ENCODE measurements around the gene CCDC71. TPM values are rescaled to one million over a fixed set of nuclear protein-coding genes. Genes with fewer than 3 reads are reported as not detected.

Gene CCDC71
- total RNA-seq, 1 donor from 2014 or later, result 20.7 TPM

Other genes with a start within 250 kb of the CCDC71 start
- gene ARIH2, start 247.5 kb downstream of the CCDC71 start, total RNA-seq, result 88.9 TPM
- 40.1 TPM for gene P4HTM, start 176.1 kb downstream of the CCDC71 start, total RNA-seq
- 149 TPM for gene WDR6, start 158.9 kb downstream of the CCDC71 start, total RNA-seq
- gene DALRD3, start 147.8 kb downstream of the CCDC71 start, total RNA-seq, result 18.7 TPM
- gene NDUFAF3, start 144.2 kb downstream of the CCDC71 start, total RNA-seq, result 75.1 TPM
- gene IMPDH2, start 136.9 kb downstream of the CCDC71 start, total RNA-seq, result 121 TPM
- 101 TPM for gene QRICH1, start 72.3 kb downstream of the CCDC71 start, total RNA-seq
- gene QARS1, start 61.6 kb downstream of the CCDC71 start, total RNA-seq, result 123 TPM
- gene USP19, start 45.5 kb downstream of the CCDC71 start, total RNA-seq, result 55.7 TPM
- gene LAMB2, start 33.3 kb downstream of the CCDC71 start, total RNA-seq, result 515 TPM
- 32.5 TPM for gene KLHDC8B, start 5.3 kb upstream of the CCDC71 start, total RNA-seq
- 6.7 TPM for gene C3orf62, start 110.9 kb upstream of the CCDC71 start, total RNA-seq
- 83.2 TPM for gene USP4, start 173.7 kb upstream of the CCDC71 start, total RNA-seq
- 142 TPM for gene GPX1, start 192.0 kb upstream of the CCDC71 start, total RNA-seq
- 485 TPM for gene RHOA, start 245.6 kb upstream of the CCDC71 start, total RNA-seq
- gene TCTA, start 246.1 kb upstream of the CCDC71 start, total RNA-seq, result 28.5 TPM